ENCODE results near the gene XRCC3.

XRCC3 gene

GRCh38 chr14:103705504-103706284 is 9.6 kb downstream of the XRCC3 start:
- DNase-seq: no peak

GRCh38 chr14:103705118-103705503 is 10.1 kb downstream of the XRCC3 start:
- DNase-seq: no peak

- no peak for DNase-seq
Observed at GRCh38 chr14:103704708-103705107, 10.5 kb downstream of the XRCC3 start.

GRCh38 chr14:103703433-103704385 is 11.5 kb downstream of the XRCC3 start:
- no peak for DNase-seq

- no peak for DNase-seq
Observed at GRCh38 chr14:103702497-103703432, 12.5 kb downstream of the XRCC3 start.

- no peak for DNase-seq
Observed at GRCh38 chr14:103702095-103702494, 13.2 kb downstream of the XRCC3 start.

GRCh38 chr14:103700753-103701490 is 14.3 kb downstream of the XRCC3 start:
- DNase-seq: no peak

GRCh38 chr14:103699901-103700752 is 15.1 kb downstream of the XRCC3 start:
- no peak for DNase-seq

- DNase-seq: no peak
Observed at GRCh38 chr14:103699261-103699661, 16.0 kb downstream of the XRCC3 start.

GRCh38 chr14:103698380-103699260 is 16.6 kb downstream of the XRCC3 start:
- no peak for DNase-seq

- no peak for DNase-seq
Observed at GRCh38 chr14:103697603-103698379, 17.5 kb downstream of the XRCC3 start.

GRCh38 chr14:103697206-103697602 is 18.0 kb downstream of the XRCC3 start:
- DNase-seq: no peak

- no peak for DNase-seq
Observed at GRCh38 chr14:103696466-103697071, 18.7 kb downstream of the XRCC3 start.

GRCh38 chr14:103696070-103696402 is 19.2 kb downstream of the XRCC3 start:
- no peak for DNase-seq

- no peak for DNase-seq
Observed at GRCh38 chr14:103695296-103696069, 19.8 kb downstream of the XRCC3 start.

GRCh38 chr14:103694572-103695026 is 20.7 kb downstream of the XRCC3 start:
- DNase-seq: no peak

GRCh38 chr14:103693515-103693914 is 21.7 kb downstream of the XRCC3 start:
- no peak for DNase-seq

GRCh38 chr14:103692871-103693270 is 22.4 kb downstream of the XRCC3 start:
- DNase-seq: no peak

Measured in stimulated activated naive CD4-positive, alpha-beta T cell treated with Interleukin-2 at 50 U/mL for 16 hours (primary cell).